Vagina (tissue), 2 donors: ENCODE measurements around the gene BRINP1. TPM values are rescaled to one million over a fixed set of nuclear protein-coding genes. Genes with fewer than 3 reads are reported as not detected.

ENCODE experiments used
- DNase-seq, 2 donors: peaks; one replicate each; pipeline ENCODE4 v3.0.0-alpha.2; 2017; ENCODE audit errors: extremely low spot score in 2 of 2
- H3K27ac ChIP-seq: fragments of 200-600 bp; sonication (generic); one replicate; pipeline ENCODE4 v1.5.1; 2019
- H3K27me3 ChIP-seq: fragments of 200-600 bp; sonication (generic); one replicate; pipeline ENCODE4 v1.5.1; 2019
- H3K36me3 ChIP-seq, 2 donors: fragments of 200-600 bp; sonication (generic); one replicate each; pipeline ENCODE4 v1.5.1; 2017 to 2019
- H3K4me1 ChIP-seq: fragments of 200-600 bp; sonication (generic); one replicate; pipeline ENCODE4 v1.5.1; 2019
- H3K4me3 ChIP-seq, 2 donors: fragments of 200-600 bp; sonication (generic); 1 replicate in 1 of 2; 2 replicates in 1 of 2; pipeline ENCODE4 v1.5.1; 2016 to 2019
- H3K9me3 ChIP-seq: fragments of 200-600 bp; sonication (generic); one replicate; pipeline ENCODE4 v1.5.1; 2019
- POLR2A ChIP-seq, 2 donors: fragments of 450-650 bp; IDR thresholded peaks; one replicate each; pipeline ENCODE4 v1.6.1; 2017; ENCODE audit warnings: antibody characterized with exemption in 2 of 2, mild to moderate bottlenecking in 2 of 2, moderate library complexity in 2 of 2
- POLR2AphosphoS5 ChIP-seq, 2 donors: sonication (generic); formaldehyde crosslinking; IDR thresholded peaks; one replicate each; pipeline ENCODE4 v1.9.0; 2017; ENCODE audit warnings: antibody characterized with exemption in 2 of 2, mild to moderate bottlenecking in 2 of 2, low read depth in 1 of 2; ENCODE audit not compliant: insufficient read depth in 1 of 2
- intact Hi-C: fragments of 100-400 bp; cut with DNase I; formaldehyde crosslinking; loops from one replicate; pipeline ENCODE4 v1.15.1; 2023
- total RNA-seq: library from RNA; depleted of rRNA; stranded (reverse); fragments of >200 nt; gene quantifications from one replicate; pipeline ENCODE4 v1.2.3, GENCODE V29; 2016
- TF ChIP-seq, protein P1 (sequence below), 3 experiments: fragments of 450-650 bp in 2 of 3; fragments of 200-600 bp in 1 of 3; sonication (generic) in 1 of 3; IDR thresholded peaks; one replicate each; pipeline ENCODE4 v1.5.1; 2017 to 2019; ENCODE audit warnings: antibody characterized with exemption in 3 of 3, mild to moderate bottlenecking in 2 of 3, moderate library complexity in 2 of 3

BRINP1 gene
- total RNA-seq, 1 donor from 2014 or later = 0.49 TPM

DNA sequence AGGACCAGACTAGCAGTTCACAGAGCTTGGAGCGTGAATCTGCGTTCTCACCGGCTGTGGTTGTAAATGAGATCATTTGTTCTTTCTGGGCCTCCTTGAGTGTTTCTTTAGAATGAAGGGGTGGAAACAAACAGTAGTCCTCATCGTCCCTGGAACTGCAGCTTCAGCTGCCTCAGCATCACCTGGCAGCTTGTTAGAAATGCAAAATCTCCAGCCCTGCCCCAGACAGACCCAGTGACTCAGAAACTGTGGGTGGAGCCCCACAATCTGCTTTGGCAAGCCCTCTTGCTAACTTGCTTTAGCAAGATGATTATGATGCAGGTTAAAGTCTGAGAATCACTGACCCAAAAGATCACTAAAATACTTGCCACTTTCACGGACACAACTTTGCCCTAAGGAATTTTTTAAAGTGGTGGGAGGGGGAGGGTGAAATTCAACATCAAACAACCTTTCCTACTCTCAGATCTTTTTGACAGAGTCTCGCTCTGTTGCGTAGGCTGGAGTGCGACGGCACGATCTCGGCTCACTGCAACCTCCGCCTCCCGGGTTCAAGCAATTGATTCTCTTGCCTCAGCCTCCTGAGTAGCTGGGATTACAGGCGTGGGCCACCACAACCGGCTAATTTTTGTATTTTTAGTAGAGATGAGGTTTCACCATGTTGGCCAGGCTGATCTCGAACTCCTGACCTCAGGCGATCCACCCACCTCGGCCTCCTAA lies 86.0 kb downstream of the BRINP1 start:
- DNase-seq = no peak
- H3K36me3 ChIP-seq = no peaks in the 10 kb centered on the region
- no peaks in the 10 kb centered on the region for H3K9me3 ChIP-seq
- peaks cover 5% of the 10 kb centered on the region for H3K4me1 ChIP-seq
- no peak overlapping the region for H3K4me3 ChIP-seq
- intact Hi-C loops = no loop called here
- H3K27ac ChIP-seq = no peak overlapping the region
- TF ChIP-seq, protein P1, sequence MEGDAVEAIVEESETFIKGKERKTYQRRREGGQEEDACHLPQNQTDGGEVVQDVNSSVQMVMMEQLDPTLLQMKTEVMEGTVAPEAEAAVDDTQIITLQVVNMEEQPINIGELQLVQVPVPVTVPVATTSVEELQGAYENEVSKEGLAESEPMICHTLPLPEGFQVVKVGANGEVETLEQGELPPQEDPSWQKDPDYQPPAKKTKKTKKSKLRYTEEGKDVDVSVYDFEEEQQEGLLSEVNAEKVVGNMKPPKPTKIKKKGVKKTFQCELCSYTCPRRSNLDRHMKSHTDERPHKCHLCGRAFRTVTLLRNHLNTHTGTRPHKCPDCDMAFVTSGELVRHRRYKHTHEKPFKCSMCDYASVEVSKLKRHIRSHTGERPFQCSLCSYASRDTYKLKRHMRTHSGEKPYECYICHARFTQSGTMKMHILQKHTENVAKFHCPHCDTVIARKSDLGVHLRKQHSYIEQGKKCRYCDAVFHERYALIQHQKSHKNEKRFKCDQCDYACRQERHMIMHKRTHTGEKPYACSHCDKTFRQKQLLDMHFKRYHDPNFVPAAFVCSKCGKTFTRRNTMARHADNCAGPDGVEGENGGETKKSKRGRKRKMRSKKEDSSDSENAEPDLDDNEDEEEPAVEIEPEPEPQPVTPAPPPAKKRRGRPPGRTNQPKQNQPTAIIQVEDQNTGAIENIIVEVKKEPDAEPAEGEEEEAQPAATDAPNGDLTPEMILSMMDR (IDR thresholded peaks at IDR 0.05) = no peak
- TF ChIP-seq POLR2A (IDR thresholded peaks at IDR 0.05) (no peak), POLR2AphosphoS5 (IDR thresholded peaks at IDR 0.05; ENCODE audit: insufficient read depth in 1 of 2, low read depth in 1 of 2) (no peak)
- no peaks in the 10 kb centered on the region for H3K27me3 ChIP-seq

DNA sequence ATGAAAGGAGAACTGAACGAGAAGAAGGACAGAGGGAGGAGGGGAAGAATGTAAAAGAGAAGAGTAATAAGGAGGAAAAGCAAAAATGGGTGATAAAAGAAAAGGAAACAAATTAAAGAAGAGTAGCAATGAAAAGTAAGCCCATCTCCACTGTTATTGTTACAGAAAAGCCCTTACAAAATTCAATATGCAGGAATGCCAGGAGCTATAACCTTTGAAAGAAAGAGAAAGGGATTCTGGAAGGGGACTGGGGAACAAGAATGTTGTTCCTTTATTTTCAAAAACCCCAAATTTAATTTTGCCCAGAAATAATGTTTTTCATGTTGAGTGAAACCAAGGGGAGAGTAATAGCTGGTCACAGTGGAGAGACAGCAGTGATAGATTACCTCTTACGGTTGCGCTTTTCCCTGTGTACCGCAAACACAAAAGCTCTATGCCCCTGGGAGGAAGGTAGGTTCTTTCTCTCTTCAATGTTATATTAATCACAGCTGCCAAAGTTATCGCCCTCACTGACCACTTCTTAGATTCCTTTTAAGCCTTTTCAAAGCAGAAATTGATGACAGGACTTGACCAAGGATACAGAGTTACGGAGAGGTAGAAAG lies 86.7 kb downstream of the BRINP1 start:
- Histone ChIP-seq H3K4me1 (peaks cover 5% of the 10 kb centered on the region), H3K27ac (no peak overlapping the region), H3K9me3 (no peaks in the 10 kb centered on the region), H3K4me3 (no peak overlapping the region), H3K27me3 (no peaks in the 10 kb centered on the region), H3K36me3 (no peaks in the 10 kb centered on the region)
- TF ChIP-seq, protein P1 (IDR thresholded peaks at IDR 0.05) = no peak
- DNase-seq = no peak
- intact Hi-C loops = no loop called here

GRCh38 chr9:119280740-119281485 lies 88.3 kb downstream of the BRINP1 start:
- Histone ChIP-seq H3K36me3 (no peaks in the 10 kb centered on the region), H3K27ac (no peak overlapping the region), H3K4me1 (peaks cover 5% of the 10 kb centered on the region), H3K9me3 (no peaks in the 10 kb centered on the region), H3K27me3 (no peaks in the 10 kb centered on the region), H3K4me3 (no peak overlapping the region)
- no peak for DNase-seq
- intact Hi-C loops = no loop called here
- TF ChIP-seq POLR2AphosphoS5 (IDR thresholded peaks at IDR 0.05; ENCODE audit: insufficient read depth in 1 of 2, low read depth in 1 of 2) (no peak), POLR2A (IDR thresholded peaks at IDR 0.05) (no peak)
- TF ChIP-seq, protein P1 (IDR thresholded peaks at IDR 0.05) = no peak

- Histone ChIP-seq H3K27ac (no peak overlapping the region), H3K4me1 (no peaks in the 10 kb centered on the region), H3K36me3 (no peaks in the 10 kb centered on the region), H3K4me3 (no peak overlapping the region), H3K9me3 (no peaks in the 10 kb centered on the region), H3K27me3 (no peaks in the 10 kb centered on the region)
- TF ChIP-seq, protein P1 (IDR thresholded peaks at IDR 0.05) = no peak
- no peak for TF ChIP-seq POLR2A (IDR thresholded peaks at IDR 0.05)
- TF ChIP-seq POLR2AphosphoS5 (IDR thresholded peaks at IDR 0.05; ENCODE audit: insufficient read depth in 1 of 2, low read depth in 1 of 2) = no peak
- intact Hi-C loops = no loop called here
- DNase-seq = no peak
These were observed 91.1 kb downstream of the BRINP1 start for GRCh38 chr9:119278171-119278570.
